H1 (cell line): ENCODE results near the gene DRC1.

Experiments used
- EGR1 ChIP-seq: IDR thresholded peaks from 2 replicates; pipeline ENCODE4 v1.6.1; 2011; ENCODE audit warnings: low read depth, low read length, borderline replicate concordance
- FOSL1 ChIP-seq: IDR thresholded peaks from 2 replicates; pipeline ENCODE4 v1.6.1; 2011; ENCODE audit warnings: mild to moderate bottlenecking, low read depth, low read length, moderate library complexity; ENCODE audit not compliant: insufficient read depth
- MAFK ChIP-seq: IDR thresholded peaks from 2 replicates; pipeline ENCODE4 v1.6.1; 2012; ENCODE audit warnings: low read depth, mild to moderate bottlenecking, improper control_type of control experiment, low read length
- RBBP5 ChIP-seq: IDR thresholded peaks from 2 replicates; pipeline ENCODE4 v1.7.1; 2012; ENCODE audit warnings: low read depth, mild to moderate bottlenecking, inconsistent platforms, low read length, moderate library complexity, borderline replicate concordance
- SUZ12 ChIP-seq: fragments of 200-600 bp; sonication (generic); IDR thresholded peaks from 2 replicates; pipeline ENCODE4 v1.6.1; 2012; ENCODE audit warnings: mild to moderate bottlenecking, inconsistent platforms, low read length, moderate library complexity, mixed read lengths
- TAF1 ChIP-seq: IDR thresholded peaks from 2 replicates; pipeline ENCODE4 v1.6.1; 2011; ENCODE audit warnings: mild to moderate bottlenecking, low read depth, low read length
- YY1 ChIP-seq: IDR thresholded peaks from 2 replicates; pipeline ENCODE4 v1.6.1; 2011; ENCODE audit warnings: low read depth, mild to moderate bottlenecking, low read length
- ZNF274 ChIP-seq: IDR thresholded peaks from 2 replicates; pipeline ENCODE4 v1.7.0; 2012; ENCODE audit warnings: low read length, borderline replicate concordance; ENCODE audit errors: extremely low read depth
- TF ChIP-seq, protein P1 (sequence below), 3 experiments: IDR thresholded peaks; 1 replicate in 2 of 3; 2 replicates in 1 of 3; pipeline versions ENCODE4 v1.5.1 to v1.6.1; 2011; ENCODE audit warnings: low read length in 3 of 3, mild to moderate bottlenecking in 3 of 3, inconsistent platforms in 2 of 3, low read depth in 1 of 3, moderate library complexity in 1 of 3; ENCODE audit not compliant: insufficient read depth in 1 of 3; ENCODE audit errors: control extremely low read depth in 1 of 3
- TF ChIP-seq, protein P2 (sequence below): IDR thresholded peaks from 2 replicates; pipeline ENCODE4 v1.6.1; 2012; ENCODE audit warnings: inconsistent platforms

DNA sequence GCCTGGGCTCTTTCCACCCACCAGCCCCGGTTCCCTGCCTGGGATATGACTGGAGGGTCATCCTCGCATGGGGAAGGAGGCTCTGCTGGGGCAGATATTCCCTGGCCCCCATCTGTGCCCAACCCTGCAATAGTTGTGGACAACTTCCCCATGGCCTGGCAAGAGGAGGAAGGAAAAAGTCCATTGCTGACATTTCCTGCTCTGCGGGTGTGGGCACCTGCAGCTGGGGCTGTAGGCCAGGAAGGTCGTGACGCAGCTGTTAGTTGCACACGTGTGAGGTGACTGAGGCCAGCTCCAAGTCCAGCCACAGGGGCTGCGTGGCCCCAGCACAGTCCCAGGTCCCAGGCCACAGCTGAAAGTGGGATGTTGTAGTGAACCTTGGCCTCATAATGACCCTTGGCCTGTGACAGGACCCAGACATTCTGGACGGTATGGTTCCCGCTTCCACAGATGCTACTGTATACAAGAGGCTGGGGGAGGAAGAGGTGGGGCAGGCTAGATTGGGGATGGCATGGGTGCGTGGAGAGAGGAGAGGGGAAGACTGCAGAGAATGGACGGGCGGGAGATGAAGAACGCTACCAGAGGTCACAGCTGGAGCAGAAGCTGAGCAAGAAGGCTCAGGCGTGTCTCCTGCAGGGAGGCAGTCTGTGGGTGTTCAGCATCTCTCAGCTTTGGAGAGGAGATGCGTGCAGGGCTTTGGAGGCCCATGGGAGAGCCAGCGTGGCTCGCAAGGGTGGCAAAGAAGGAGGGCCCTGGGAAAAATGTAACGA, 54.1 kb downstream of the DRC1 start:
- TF ChIP-seq EGR1, result no peak
- TF ChIP-seq ZNF274, result no peak
- no peak for TF ChIP-seq FOSL1
- TF ChIP-seq RBBP5, result no peak
- no peak for TF ChIP-seq SUZ12
- TF ChIP-seq, protein P1, sequence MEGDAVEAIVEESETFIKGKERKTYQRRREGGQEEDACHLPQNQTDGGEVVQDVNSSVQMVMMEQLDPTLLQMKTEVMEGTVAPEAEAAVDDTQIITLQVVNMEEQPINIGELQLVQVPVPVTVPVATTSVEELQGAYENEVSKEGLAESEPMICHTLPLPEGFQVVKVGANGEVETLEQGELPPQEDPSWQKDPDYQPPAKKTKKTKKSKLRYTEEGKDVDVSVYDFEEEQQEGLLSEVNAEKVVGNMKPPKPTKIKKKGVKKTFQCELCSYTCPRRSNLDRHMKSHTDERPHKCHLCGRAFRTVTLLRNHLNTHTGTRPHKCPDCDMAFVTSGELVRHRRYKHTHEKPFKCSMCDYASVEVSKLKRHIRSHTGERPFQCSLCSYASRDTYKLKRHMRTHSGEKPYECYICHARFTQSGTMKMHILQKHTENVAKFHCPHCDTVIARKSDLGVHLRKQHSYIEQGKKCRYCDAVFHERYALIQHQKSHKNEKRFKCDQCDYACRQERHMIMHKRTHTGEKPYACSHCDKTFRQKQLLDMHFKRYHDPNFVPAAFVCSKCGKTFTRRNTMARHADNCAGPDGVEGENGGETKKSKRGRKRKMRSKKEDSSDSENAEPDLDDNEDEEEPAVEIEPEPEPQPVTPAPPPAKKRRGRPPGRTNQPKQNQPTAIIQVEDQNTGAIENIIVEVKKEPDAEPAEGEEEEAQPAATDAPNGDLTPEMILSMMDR (IDR thresholded peaks at IDR 0.05; ENCODE audit: control extremely low read depth in 1 of 3, insufficient read depth in 1 of 3, low read depth in 1 of 3, low read length in 3 of 3), result no peak
- no peak for TF ChIP-seq TAF1
- TF ChIP-seq YY1, result no peak
- TF ChIP-seq, protein P2, sequence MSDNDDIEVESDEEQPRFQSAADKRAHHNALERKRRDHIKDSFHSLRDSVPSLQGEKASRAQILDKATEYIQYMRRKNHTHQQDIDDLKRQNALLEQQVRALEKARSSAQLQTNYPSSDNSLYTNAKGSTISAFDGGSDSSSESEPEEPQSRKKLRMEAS, result no peak
- no peak for TF ChIP-seq MAFK
